ENCODE data around the gene PRMT7.

PRMT7 gene

GRCh38 chr16:68310774-68311511, at the start of gene PRMT7, which contains the start of gene SLC7A6OS:
PRMT7 (plus strand) TSS chr16:68311019; CDS start chr16:68315980, 4,961 bp downstream.
SLC7A6OS (minus strand) TSS chr16:68310946; CDS start chr16:68310926, 20 bp downstream.
- DNase-seq (ENCODE audit: low read depth), result peak; percentile 87

GRCh38 chr16:68263559-68264127, 47.2 kb upstream of the PRMT7 start:
- DNase-seq (ENCODE audit: low read depth), result no peak

GRCh38 chr16:68264128-68265077, 46.4 kb upstream of the PRMT7 start, which contains the start of gene SLC7A6:
SLC7A6 (plus strand) TSS chr16:68264526; CDS start chr16:68274727, 10,201 bp downstream.
- peak; percentile 64 for DNase-seq (ENCODE audit: low read depth)

GRCh38 chr16:68265078-68265920, 45.5 kb upstream of the PRMT7 start:
- no peak for DNase-seq (ENCODE audit: low read depth)

GRCh38 chr16:68267612-68268405, 43.0 kb upstream of the PRMT7 start:
- no peak for DNase-seq (ENCODE audit: low read depth)

GRCh38 chr16:68269793-68270192, 41.0 kb upstream of the PRMT7 start:
- no peak for DNase-seq (ENCODE audit: low read depth)

- no peak for DNase-seq (ENCODE audit: low read depth)
These were observed 40.5 kb upstream of the PRMT7 start for GRCh38 chr16:68270353-68270752.

- no peak for DNase-seq (ENCODE audit: low read depth)
These were observed 38.2 kb upstream of the PRMT7 start for GRCh38 chr16:68272507-68273209.

GRCh38 chr16:68273459-68273858, 37.4 kb upstream of the PRMT7 start:
- DNase-seq (ENCODE audit: low read depth), result no peak

GRCh38 chr16:68273896-68274295, 36.9 kb upstream of the PRMT7 start:
- DNase-seq (ENCODE audit: low read depth), result no peak

- DNase-seq (ENCODE audit: low read depth), result no peak
These were observed 36.4 kb upstream of the PRMT7 start for GRCh38 chr16:68274441-68274840.

- DNase-seq (ENCODE audit: low read depth), result no peak
These were observed 35.1 kb upstream of the PRMT7 start for GRCh38 chr16:68275611-68276191.

- DNase-seq (ENCODE audit: low read depth), result no peak
These were observed 34.6 kb upstream of the PRMT7 start for GRCh38 chr16:68276223-68276622.

- no peak for DNase-seq (ENCODE audit: low read depth)
These were observed 30.9 kb upstream of the PRMT7 start for GRCh38 chr16:68279726-68280558.

- no peak for DNase-seq (ENCODE audit: low read depth)
These were observed 29.3 kb upstream of the PRMT7 start for GRCh38 chr16:68281368-68282063.

GRCh38 chr16:68282064-68282452, 28.8 kb upstream of the PRMT7 start:
- no peak for DNase-seq (ENCODE audit: low read depth)

- no peak for DNase-seq (ENCODE audit: low read depth)
These were observed 27.5 kb upstream of the PRMT7 start for GRCh38 chr16:68283346-68283745.

All from stimulated activated CD8-positive, alpha-beta memory T cell treated with anti-CD3 and anti-CD28 coated beads, Interleukin-7, amount 100 ng/mL, for 24 hours (primary cell).